IPS-11a (cell line): ENCODE results near the gene ALDH1A1.

Experiments
- H3K4me3 ChIP-seq: one replicate; pipeline ENCODE4 v1.5.1; 2013; ENCODE audit warnings: low read depth, low read length, control low read depth

Gene ALDH1A1

GRCh38 chr9:72921888-72922654 lies 30.8 kb downstream of the ALDH1A1 start:
- no peak overlapping the region for H3K4me3 ChIP-seq

DNA sequence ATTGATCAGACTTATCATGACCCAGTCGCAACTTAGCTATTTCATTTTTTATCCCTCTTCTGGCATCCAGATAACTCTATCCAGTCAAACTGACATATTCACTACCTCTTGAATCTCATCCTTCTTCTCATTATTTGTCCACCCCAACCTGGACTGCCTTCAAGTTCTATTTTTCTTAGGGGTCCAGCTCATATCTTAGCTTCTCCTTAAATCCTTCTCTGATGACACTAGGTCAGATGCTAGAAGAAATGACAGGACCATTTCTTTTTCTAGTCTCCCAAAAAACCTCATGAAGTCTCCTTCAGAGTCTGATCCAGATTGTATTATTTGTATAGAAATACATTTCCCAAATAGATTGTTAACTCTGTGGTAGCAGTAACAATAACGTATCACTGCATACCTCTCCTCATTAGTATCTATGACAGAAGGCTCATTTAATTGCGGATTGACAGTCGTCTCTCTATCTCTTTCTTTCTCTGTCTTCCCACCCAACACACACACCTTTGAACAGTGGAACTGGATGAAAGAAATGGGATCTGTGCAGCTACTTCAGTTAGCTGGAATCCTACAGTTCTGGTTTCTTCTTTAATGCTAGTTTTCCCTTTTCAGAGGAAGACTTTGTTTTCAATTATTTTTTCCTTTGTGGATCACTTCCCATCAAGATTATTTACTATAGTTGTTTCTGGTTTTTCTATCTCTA lies 33.5 kb downstream of the ALDH1A1 start:
- H3K4me3 ChIP-seq, result no peak overlapping the region

DNA sequence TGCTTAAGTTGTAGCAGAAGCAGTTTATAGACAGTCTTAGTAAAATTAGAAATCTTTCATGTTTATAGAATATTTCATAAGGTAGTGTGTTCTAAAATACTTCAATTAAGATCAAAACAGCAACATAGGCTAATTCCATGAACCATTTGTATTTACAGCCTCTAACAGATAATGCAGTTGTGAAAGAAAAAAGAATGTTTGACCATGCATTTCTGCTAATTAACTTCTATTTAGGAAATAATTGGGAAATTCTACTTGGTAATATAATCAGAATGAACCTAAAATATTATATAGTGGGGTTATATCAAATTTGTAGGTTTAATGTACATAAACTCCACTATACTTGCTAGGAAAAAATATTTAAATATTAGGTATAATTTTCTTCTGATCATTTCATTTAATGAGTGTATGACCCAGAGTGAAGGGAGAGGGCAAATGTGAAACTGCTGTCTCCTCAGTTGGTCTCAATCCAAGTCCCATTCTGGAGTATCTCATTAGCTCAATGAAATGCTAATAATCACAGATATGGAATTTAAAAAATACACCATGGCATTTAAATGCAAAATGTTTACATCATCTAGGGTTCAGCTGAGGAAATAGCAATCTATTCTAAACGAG lies 34.9 kb downstream of the ALDH1A1 start:
- no peak overlapping the region for H3K4me3 ChIP-seq

DNA sequence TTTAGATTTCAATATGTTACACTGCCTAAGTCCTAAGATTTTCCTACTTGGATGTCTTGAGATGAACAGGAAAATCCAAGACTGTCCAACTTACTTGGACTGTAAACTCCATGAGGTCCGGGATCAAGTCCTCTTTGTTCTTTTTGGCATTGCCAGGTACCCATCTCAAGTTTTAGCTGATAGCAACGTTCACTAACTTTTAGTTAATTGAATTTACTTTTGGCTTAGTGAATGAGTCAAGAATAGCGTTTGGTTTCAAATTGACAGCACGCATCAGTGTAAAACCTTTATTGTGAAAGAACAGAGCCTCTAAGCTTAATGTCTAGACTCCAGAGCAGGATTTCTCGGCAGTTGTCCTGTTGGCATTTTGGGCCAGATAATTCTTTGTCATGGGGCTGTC lies 37.2 kb downstream of the ALDH1A1 start:
- no peak overlapping the region for H3K4me3 ChIP-seq

GRCh38 chr9:72914750-72915149 lies 38.1 kb downstream of the ALDH1A1 start:
- no peak overlapping the region for H3K4me3 ChIP-seq

DNA sequence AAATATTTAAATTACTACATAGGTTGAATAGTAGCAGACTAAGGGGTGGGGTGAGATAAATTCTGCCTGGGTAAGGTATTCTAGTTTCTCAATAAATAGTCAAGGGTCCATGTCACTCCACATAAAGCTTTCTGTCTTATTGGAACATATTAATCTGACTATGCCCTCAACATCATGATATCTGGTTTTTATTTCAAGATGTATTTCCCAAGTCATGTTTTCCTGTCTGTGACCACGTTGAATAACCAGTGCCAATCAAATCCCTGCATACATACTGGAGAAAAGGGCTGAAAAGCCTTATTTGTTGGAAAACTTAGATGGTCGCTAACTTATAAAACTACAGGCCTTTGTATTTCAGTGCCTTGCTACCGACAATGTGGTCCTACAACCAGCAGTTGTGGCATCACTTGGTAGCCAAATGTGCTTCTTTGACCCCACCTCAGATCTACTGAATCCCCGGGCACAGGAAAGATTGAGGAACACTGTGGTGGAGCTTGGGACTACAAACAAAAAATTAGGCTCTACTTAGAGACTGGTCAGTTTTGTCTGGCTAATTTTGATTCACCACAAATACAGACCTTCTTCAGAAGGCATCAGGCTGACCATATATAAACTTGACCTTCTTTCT lies 39.4 kb downstream of the ALDH1A1 start:
- H3K4me3 ChIP-seq, result no peak overlapping the region

DNA sequence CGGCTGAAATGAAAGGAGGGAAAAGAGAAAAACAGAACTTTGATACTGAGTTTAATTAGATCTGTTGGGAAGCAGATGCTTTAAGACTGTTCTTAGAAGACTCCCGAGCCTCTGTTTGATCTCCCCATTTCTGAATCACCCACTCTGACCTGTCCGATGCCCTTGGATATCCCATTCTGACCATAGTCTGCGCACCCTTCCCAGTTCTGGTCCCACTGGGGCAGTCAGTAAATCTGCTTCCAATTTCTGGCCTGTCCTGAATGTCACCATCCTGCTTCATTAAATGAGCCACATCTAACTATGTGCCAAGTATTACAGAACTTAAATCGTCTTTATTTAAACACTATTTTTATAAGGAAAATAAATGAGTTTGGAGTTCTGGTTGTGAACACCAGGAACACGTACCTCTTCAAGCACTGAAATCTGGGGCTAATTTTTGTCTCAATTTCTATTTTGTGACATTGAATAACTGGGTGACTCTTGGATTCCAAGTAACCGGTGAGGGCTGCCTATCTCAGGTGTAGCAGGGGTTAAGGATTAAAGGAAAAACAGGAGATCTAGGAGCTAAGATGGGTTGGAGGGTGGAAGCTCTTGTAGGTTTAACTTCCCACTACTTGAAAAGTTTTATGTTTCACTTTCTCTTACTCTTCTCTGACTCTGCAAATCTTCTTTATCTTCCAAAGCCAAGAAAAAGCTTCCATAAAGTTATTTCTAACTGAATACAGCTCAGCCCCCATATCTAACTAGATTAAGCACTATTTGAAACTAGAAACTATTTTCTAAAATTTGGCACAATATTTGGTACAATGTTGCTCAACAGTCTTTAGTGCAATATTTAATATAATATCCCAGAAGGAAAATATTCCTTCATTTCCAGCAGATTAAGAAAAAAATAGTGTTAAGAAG lies 40.1 kb downstream of the ALDH1A1 start:
- H3K4me3 ChIP-seq, result no peak overlapping the region

- no peak overlapping the region for H3K4me3 ChIP-seq
Measured at GRCh38 chr9:72911816-72912215, 41.0 kb downstream of the ALDH1A1 start.

DNA sequence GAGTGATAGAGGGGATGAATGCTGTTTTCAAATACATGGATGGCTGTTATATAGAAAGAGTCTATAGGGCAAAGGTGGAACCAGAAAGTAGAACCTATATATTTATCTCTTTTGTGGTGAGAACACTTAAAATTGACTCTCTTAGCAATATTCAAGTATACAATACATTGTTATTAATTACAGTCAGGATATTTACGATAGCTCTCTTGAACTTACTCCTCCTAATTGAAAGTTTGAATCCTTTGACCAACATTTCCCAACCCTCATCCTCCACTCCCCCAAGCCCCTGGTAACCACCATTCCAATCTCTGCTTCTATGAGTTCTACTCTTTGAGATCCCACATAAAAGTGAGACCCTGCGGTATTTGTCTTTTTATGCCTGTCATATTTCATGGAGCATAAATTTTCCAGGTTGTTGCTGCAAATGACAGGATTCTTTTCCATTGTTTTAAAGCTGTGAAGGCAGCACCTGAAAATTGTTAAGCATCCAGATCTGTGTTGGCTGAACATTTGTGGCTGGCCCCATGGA lies 41.5 kb downstream of the ALDH1A1 start:
- no peak overlapping the region for H3K4me3 ChIP-seq

GRCh38 chr9:72909428-72909827 lies 43.4 kb downstream of the ALDH1A1 start:
- H3K4me3 ChIP-seq, result no peak overlapping the region

- no peak overlapping the region for H3K4me3 ChIP-seq
Measured at GRCh38 chr9:72907421-72907820, 45.4 kb downstream of the ALDH1A1 start.

DNA sequence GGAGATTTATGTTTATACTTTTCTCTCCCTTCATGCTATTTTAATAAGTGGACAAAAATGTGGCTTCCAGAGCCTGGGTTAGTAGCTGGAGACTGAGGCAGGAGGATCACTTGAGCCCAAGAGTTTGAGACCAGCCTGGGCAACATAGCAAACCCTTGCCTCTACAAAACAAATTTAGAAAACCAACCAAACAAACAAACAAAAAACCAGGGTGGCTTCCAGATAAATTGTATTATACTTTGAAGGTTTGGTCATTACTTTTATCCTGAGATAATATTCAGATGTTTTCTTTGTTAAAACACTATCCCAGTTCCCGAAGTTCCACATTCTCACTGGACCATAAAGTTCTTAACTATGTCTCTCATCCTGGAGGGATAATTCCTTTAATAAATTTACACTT lies 46.0 kb downstream of the ALDH1A1 start:
- H3K4me3 ChIP-seq, result no peak overlapping the region

DNA sequence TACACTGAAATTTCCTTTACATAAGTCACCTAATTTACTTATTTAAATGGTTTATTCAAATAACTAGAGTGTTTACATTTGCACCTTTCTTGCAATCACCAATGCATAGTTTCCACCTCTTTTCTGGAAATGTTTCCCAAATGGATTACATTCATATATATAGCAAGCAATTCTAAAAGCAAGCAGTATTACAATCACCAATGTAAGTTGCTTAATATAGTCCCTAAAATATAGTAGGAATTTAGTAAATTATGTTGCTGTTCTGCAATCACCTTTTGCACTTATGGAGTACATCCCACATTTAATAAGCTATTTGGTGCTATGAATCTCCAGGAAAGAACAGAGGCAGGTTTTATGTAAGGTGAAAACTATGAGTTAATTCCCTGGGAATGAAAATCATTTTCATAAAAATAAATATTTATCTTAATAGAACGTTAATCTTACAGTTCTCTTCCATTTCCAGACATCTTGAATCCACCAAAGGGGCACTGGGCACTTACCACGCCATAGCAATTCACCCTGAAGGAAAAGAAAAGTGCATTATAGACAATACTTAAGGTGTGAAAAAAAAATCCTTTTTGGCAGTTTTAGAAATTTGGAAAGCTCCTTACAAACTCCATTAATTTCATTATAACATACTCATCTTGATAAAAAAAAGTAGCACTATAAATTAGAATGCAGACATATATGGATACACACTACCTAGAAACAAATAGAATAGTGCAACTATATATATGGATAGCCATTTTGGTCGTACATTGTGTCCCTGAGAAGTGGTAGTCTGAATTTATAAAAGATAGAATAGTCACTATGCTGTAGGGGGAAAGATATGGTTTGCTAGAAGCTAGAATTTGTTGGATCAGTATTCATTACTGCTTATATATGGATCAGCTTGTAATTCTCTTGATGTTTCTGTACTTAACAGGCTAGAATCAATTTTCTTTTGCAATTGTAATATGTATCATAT lies 47.1 kb downstream of the ALDH1A1 start:
- no peak overlapping the region for H3K4me3 ChIP-seq

- H3K4me3 ChIP-seq, result no peak overlapping the region
Measured at GRCh38 chr9:72904267-72905093, 48.4 kb downstream of the ALDH1A1 start.

- H3K4me3 ChIP-seq, result no peak overlapping the region
Measured at GRCh38 chr9:72903103-72903502, 49.8 kb downstream of the ALDH1A1 start.

GRCh38 chr9:72902268-72902667 lies 50.6 kb downstream of the ALDH1A1 start:
- no peak overlapping the region for H3K4me3 ChIP-seq

GRCh38 chr9:72899734-72900477 lies 52.9 kb downstream of the ALDH1A1 start:
- no peak overlapping the region for H3K4me3 ChIP-seq
